Spleen (tissue), 11 donors: ENCODE results near the gene SORCS2. TPM values are rescaled to one million over a fixed set of nuclear protein-coding genes. Genes with fewer than 3 reads are reported as not detected.

ENCODE experiments used
- DNase-seq: peaks from one replicate; pipeline ENCODE4 v3.0.0-alpha.2; 2020
- H3K27ac ChIP-seq, 8 donors: fragments of 200-600 bp; sonication (generic) in 7 of 8; 1 replicate in 4 of 8; 2 replicates in 4 of 8; pipeline versions ENCODE4 v1.5.0 to v1.8.0; 2016 to 2021; ENCODE audit warnings: inconsistent platforms in 4 of 8, mild to moderate bottlenecking in 4 of 8, moderate library complexity in 1 of 8
- H3K27me3 ChIP-seq, 7 donors: fragments of 200-600 bp; sonication (generic) in 6 of 7; replicated peaks in 1 of 7; 1 replicate in 4 of 7; 2 replicates in 3 of 7; pipeline versions ENCODE4 v1.5.0 to v1.8.0; 2016 to 2021; ENCODE audit warnings: inconsistent platforms in 3 of 7, mild to moderate bottlenecking in 1 of 7
- H3K36me3 ChIP-seq, 6 donors: fragments of 200-600 bp; sonication (generic) in 5 of 6; 1 replicate in 4 of 6; 2 replicates in 2 of 6; pipeline versions ENCODE4 v1.5.0 to v1.8.0; 2016 to 2021; ENCODE audit warnings: inconsistent platforms in 2 of 6
- H3K4me1 ChIP-seq, 6 donors: fragments of 200-600 bp; sonication (generic) in 5 of 6; 1 replicate in 3 of 6; 2 replicates in 3 of 6; pipeline versions ENCODE4 v1.5.0 to v1.8.0; 2016 to 2021; ENCODE audit warnings: inconsistent platforms in 3 of 6
- H3K4me3 ChIP-seq, 8 donors: fragments of 200-600 bp; sonication (generic) in 7 of 8; 1 replicate in 4 of 8; 2 replicates in 4 of 8; pipeline versions ENCODE4 v1.5.0 to v1.8.0; 2016 to 2021; ENCODE audit warnings: inconsistent platforms in 4 of 8, mild to moderate bottlenecking in 4 of 8, moderate library complexity in 2 of 8
- H3K9me3 ChIP-seq, 8 donors: fragments of 200-600 bp; sonication (generic) in 7 of 8; 1 replicate in 4 of 8; 2 replicates in 4 of 8; pipeline versions ENCODE4 v1.5.0 to v1.8.0; 2016 to 2021; ENCODE audit warnings: inconsistent platforms in 4 of 8
- CTCF ChIP-seq, 11 experiments: fragments of 200-600 bp in 7 of 11; fragments of 450-650 bp in 4 of 11; sonication (generic) in 4 of 11; IDR thresholded peaks in 8 of 11; conservative IDR thresholded peaks in 3 of 11; 1 replicate in 7 of 11; 2 replicates in 4 of 11; pipeline versions ENCODE4 v1.4.0 to v1.8.0; 2016 to 2021; ENCODE audit warnings: antibody characterized with exemption in 11 of 11, inconsistent platforms in 4 of 11, mild to moderate bottlenecking in 1 of 11
- POLR2A ChIP-seq, 3 donors: fragments of 450-650 bp; IDR thresholded peaks; one replicate each; pipeline ENCODE4 v1.5.1; 2017; ENCODE audit warnings: antibody characterized with exemption in 3 of 3, mild to moderate bottlenecking in 1 of 3
- POLR2AphosphoS5 ChIP-seq, 3 donors: sonication (generic); formaldehyde crosslinking; IDR thresholded peaks; one replicate each; pipeline ENCODE4 v1.5.1; 2017; ENCODE audit warnings: antibody characterized with exemption in 3 of 3
- WGBS, 5 donors: extraction: QIAGEN DNeasy Blood & Tissue Kit in 3 of 5; methylation state at CpG; one replicate each; pipeline versions ENCODE4 v1.1.5 to v1.1.7; 2013 to 2018; 5-methylcytosine and 5-hydroxymethylcytosine counted together
- intact Hi-C: fragments of 100-400 bp; cut with DNase I; formaldehyde crosslinking; loops from one replicate; pipeline ENCODE4 v1.15.0; 2023; ENCODE audit warnings: low total_unique reads
- polyA plus RNA-seq, 3 donors: library from polyadenylated mRNA; stranded (reverse); fragments of 200-250 nt; gene quantifications; one replicate each; pipeline ENCODE4 v1.2.1, GENCODE V29; 2013
- total RNA-seq, 7 donors: library from RNA; depleted of rRNA in 3 of 7; stranded (reverse); fragments of >200 nt in 3 of 7; fragmentation: NEBNext Ultra II Directional in 4 of 7; extraction: Animal tissue kit (Norgen Biotek cat#: 25700) in 4 of 7; gene quantifications; one replicate each; pipeline versions ENCODE4 v1.1.0 to v1.2.1, GENCODE V29; 2016 to 2021
- donor health status: healthy with polysubstance abuse.
- donor health status: DM: no; HTN: no; CAD: no; lungs with moderate emphysema.
- donor health status: DM: no; HTN: no; CAD: no.
- donor health status: Bipolar disorder and iron deficiency.
- donor health status: healthy.
- donor health status: DM: no; HTN: no; CAD: no.
- donor health status: DM: yes; HTN: yes; CAD: no.

Gene SORCS2
- total and polyA plus RNA-seq, 10 donors: 0.33 to 1.6 (median 0.60) TPM

DNA sequence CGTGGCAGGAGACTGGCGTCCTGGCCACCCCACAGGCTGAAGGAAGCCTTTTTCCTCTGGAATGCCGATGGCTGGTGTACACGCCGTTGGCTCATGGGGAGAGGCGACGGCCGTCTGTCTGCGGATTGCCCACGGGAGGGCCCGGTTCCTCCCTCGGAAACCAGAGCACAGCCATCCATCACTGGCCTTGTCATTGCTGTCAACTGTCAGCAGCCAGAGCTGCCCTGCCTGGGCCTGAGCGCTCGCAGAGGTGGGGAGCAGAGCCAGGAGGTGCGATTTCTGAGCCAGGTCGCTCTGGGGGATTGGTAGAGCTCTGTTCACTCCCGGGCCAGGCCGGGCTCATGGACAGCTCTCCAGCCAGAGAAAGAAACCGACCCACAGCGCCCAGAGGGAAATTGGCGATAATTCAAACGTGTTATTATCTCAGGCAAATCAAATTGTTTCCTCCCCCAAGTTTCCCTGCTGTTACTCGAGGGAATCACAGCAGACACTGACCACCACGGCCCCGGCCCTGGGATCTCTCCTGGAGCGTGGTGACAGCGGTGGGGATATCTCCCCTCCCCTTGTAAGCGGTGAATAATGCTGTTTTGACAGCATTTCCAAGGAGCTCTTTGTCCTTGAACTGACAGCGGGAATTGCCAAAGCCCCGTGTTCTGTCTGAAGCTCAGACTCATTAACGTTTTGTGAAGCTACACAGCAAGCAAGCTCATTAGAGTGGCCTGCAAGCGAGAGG lies 463.3 kb downstream of the SORCS2 start:
- no peaks in the 10 kb centered on the region for H3K36me3 ChIP-seq
- no peak overlapping the region for H3K27ac ChIP-seq
- whole genome bisulfite sequencing, 5 donors: 25 to 39% (median 31%) methylated on average over 22 to 32 of the region's 32 CpGs
- intact Hi-C loops: no loop called here
- H3K9me3 ChIP-seq: no peaks in the 10 kb centered on the region
- TF ChIP-seq CTCF (IDR thresholded peaks at IDR 0.05 in 8 of 11, conservative IDR thresholded peaks at IDR 0.05 in 3 of 11): no peak
- no peak for TF ChIP-seq POLR2A (IDR thresholded peaks at IDR 0.05)
- TF ChIP-seq POLR2AphosphoS5 (IDR thresholded peaks at IDR 0.05): no peak
- peak; percentile 58 for DNase-seq
- no peak overlapping the region for H3K4me3 ChIP-seq
- peaks cover 0 to 43% (median 9%) of the 10 kb centered on the region in 6 donors for H3K4me1 ChIP-seq
- H3K27me3 ChIP-seq: peaks cover 0 to 59% (median 7%) of the 10 kb centered on the region in 7 donors

- peaks cover 0 to 53% (median 7%) of the 10 kb centered on the region in 7 donors for H3K27me3 ChIP-seq
- no peak overlapping the region for H3K27ac ChIP-seq
- peaks cover 0 to 36% (median 5%) of the 10 kb centered on the region in 6 donors for H3K4me1 ChIP-seq
- intact Hi-C loops: no loop called here
- peak; percentile 54 for DNase-seq
- no peaks in the 10 kb centered on the region for H3K9me3 ChIP-seq
- H3K36me3 ChIP-seq: no peaks in the 10 kb centered on the region
- H3K4me3 ChIP-seq: no peak overlapping the region
- 90 to 98% (median 92%) methylated on average over 11 to 17 of the region's 17 CpGs for WGBS, 5 donors
- no peak for TF ChIP-seq CTCF (IDR thresholded peaks at IDR 0.05 in 8 of 11, conservative IDR thresholded peaks at IDR 0.05 in 3 of 11)
- TF ChIP-seq POLR2AphosphoS5 (IDR thresholded peaks at IDR 0.05): no peak
- TF ChIP-seq POLR2A (IDR thresholded peaks at IDR 0.05): no peak
Observed at GRCh38 chr4:7656244-7656800, 464.0 kb downstream of the SORCS2 start.

DNA sequence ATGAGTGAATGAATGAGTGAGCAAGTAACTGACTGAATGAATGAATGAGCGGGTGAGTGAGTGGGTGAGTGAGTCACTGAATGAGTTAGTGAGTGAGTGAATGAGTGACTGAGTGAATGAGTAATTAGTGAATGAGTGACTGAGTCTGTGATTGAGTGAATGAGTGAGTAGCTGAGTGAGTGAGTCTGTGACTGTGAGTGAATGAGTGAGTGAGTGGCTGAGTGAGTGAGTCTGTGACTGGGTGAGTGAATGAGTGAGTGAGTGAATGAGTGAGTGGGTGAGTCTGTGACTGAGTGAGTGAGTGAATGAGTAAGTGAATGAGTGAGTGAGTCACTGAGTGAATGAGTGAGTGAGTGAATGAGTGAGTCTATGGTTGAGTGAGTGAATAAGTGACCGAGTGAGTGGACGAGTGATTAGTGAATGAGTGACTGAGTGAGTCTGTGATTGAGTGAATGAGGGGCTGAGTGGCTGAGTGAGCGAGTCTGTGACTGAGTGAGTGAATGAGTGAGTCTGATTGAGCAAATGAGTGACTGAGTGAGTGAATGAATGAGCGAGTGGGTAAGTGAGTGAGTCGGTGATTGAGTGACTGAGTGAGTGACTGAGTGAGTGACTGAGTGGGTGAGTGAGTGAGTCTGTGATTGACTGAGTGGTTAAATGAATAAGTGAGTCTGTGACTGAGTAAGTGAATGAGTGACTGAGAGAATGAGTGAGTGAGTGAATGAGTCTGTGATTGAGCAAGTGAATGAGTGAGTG lies 465.4 kb downstream of the SORCS2 start:
- intact Hi-C loops: no loop called here
- DNase-seq: peak; percentile 6
- no peak overlapping the region for H3K4me3 ChIP-seq
- WGBS, 5 donors: 91 to 98% (median 94%) methylated on average over 6 of the region's 6 CpGs
- TF ChIP-seq POLR2A (IDR thresholded peaks at IDR 0.05) (no peak), POLR2AphosphoS5 (IDR thresholded peaks at IDR 0.05) (no peak), CTCF (IDR thresholded peaks at IDR 0.05 in 8 of 11, conservative IDR thresholded peaks at IDR 0.05 in 3 of 11) (no peak)
- peaks cover 0 to 22% (median 0%) of the 10 kb centered on the region in 6 donors for H3K4me1 ChIP-seq
- no peaks in the 10 kb centered on the region for H3K9me3 ChIP-seq
- H3K27ac ChIP-seq: no peak overlapping the region
- peaks cover 0 to 40% (median 7%) of the 10 kb centered on the region in 7 donors for H3K27me3 ChIP-seq
- H3K36me3 ChIP-seq: no peaks in the 10 kb centered on the region
